Measurements from ENCODE around the gene SSTR3. TPM values are rescaled to one million over a fixed set of nuclear protein-coding genes. Genes with fewer than 3 reads are reported as not detected.
A peak's percentile ranks its signal among the peaks of the same experiment; 100 is the strongest.

The SSTR3 gene
- total and polyA plus RNA-seq, 9 of the 15 experiments (the other 6 are each of a cell fraction or from before 2014, with no cell fraction given), result 0.03 TPM; not detected in 8

DNA sequence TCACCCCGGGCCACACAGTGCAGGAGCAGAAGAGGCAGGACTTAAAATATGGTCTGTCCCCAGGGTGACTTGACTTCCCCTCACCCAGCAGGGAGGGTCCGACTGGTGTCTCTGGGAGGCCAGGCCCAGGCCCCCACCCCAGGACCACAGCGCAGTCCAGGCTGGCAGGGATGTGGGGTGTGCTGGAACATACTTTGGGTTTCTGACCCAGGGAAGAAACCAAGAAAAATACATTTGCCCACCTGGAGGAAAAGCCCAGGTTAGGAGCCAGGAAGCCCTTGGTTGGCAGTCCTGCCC lies 29.4 kb downstream of the SSTR3 start:
- Histone ChIP-seq H2AFZ (ENCODE audit: low read depth, low read length) (no peak overlapping the region), H4K20me1 (replicated peaks; ENCODE audit: control insufficient read depth, insufficient read depth, low read length) (0 out of 2 replicates have a peak, but pooled peaks cover 3% of the 10 kb centered on the region), H3K9me3 (replicated peaks; ENCODE audit: control insufficient read depth, insufficient read depth, low read depth, low read length) (no peaks in the 10 kb centered on the region), H3K4me2 (ENCODE audit: insufficient read depth, low read length) (no peak overlapping the region), H3K9me1 (ENCODE audit: control insufficient read depth, insufficient read depth, low read length) (no peaks in the 10 kb centered on the region), H3K27ac (ENCODE audit: extremely low read depth, low read depth, low read length) (no peak overlapping the region), H3K4me3 (no peak overlapping the region), H3K9ac (ENCODE audit: insufficient read depth in 1 of 2, low read depth in 2 of 2, low read length in 2 of 2) (no peak overlapping the region), H3K36me3 (ENCODE audit: control insufficient read depth, insufficient read depth, low read length) (no peaks in the 10 kb centered on the region), H3K27me3 (ENCODE audit: control insufficient read depth in 2 of 2, insufficient read depth in 2 of 2, low read length in 2 of 2) (peaks cover 3 to 40% of the 10 kb centered on the region in 2 experiments; a peak in 4 of 5 replicates), H3K4me1 (replicated peaks in 1 of 2; ENCODE audit: control insufficient read depth in 2 of 2, insufficient read depth in 2 of 2, low read length in 2 of 2) (peaks cover 0 to 25% of the 10 kb centered on the region in 2 experiments; a peak in 3 of 5 replicates), H3K79me2 (ENCODE audit: control insufficient read depth, insufficient read depth, low read length) (no peaks in the 10 kb centered on the region)
- FAIRE-seq (no peak), ATAC-seq (no peak), DNase-seq (ENCODE audit: extremely low read depth in 1 of 4, low spot score in 3 of 4) (no peak)
- TF ChIP-seq TOE1 (IDR thresholded peaks at IDR 0.05; ENCODE audit: borderline replicate concordance), result no peak
- TF ChIP-seq TOE1 (CRISPR knock-in tag; IDR thresholded peaks at IDR 0.05; ENCODE audit: borderline replicate concordance, low read depth), result no peak
- no peak for TF ChIP-seq CAMTA2 (CRISPR knock-in tag; conservative IDR thresholded peaks at IDR 0.05)
- no peak for TF ChIP-seq ZNF780A (CRISPR knock-in tag; IDR thresholded peaks at IDR 0.05)
- POLR2A ChIA-PET, result no interaction called here
- in situ Hi-C loops (cut with MboI) (no loop called here), intact Hi-C loops (cut with micrococcal nuclease) (no loop called here)
- no TSS peak for BruUV-seq (replicated peaks)
- WGBS (ENCODE audit: insufficient coverage, low coverage, missing lambda C conversion rate), result 6% methylated on average over 2 of the region's 3 CpGs
- CTCF ChIA-PET (ENCODE audit: low intra/inter-chr PET ratio), result no interaction called here

DNA sequence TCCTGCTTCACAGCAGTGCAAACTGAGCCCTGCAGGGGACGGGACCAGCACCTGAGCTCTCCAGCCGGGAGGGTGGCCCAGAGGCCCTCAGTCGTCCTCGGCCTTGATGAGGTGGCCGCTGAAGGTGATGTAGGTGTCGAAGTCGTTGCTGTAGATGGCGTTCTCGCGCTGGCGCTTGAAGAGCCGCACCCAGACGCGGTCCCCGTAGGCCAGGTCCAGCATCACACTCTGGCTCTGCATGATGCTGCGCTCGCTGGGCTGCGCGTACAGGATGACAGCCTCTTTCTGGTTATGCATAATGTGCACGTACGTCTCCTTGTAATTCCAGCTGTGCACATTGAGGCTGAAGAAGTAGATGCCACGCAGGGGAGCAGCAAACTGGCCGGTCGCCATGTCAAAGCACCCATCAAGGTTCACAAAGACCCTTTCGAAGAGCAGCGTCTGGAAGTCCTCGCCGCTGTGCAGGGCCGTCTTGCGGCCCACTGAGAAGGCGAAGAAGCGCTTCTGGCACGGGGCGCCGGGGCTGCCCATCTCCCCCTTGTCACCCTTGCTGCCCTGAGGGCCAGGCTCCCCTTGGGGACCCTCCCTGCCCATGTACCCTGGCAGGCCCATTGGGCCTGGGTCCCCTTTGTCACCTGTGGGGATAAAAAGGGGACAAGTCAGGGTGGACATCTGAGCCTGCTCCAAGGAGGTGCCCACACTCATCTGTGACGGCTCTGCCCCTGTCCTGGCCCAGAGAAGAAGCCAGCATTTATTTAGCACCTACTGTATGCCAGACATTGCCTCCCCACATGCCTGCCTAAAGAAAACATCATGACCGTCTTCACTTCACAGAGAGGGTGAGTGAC lies 30.0 kb downstream of the SSTR3 start:
- H3K36me3 ChIP-seq (ENCODE audit: control insufficient read depth, insufficient read depth, low read length), result no peaks in the 10 kb centered on the region
- WGBS (ENCODE audit: insufficient coverage, low coverage, missing lambda C conversion rate), result 26% methylated on average over 21 of the region's 37 CpGs
- H2AFZ ChIP-seq (ENCODE audit: low read depth, low read length), result no peak overlapping the region
- peaks cover 0 to 22% of the 10 kb centered on the region in 2 experiments; a peak in 3 of 5 replicates for H3K4me1 ChIP-seq (replicated peaks in 1 of 2; ENCODE audit: control insufficient read depth in 2 of 2, insufficient read depth in 2 of 2, low read length in 2 of 2)
- BruUV-seq (replicated peaks), result no TSS peak
- ChIA-PET POLR2A (no interaction called here), CTCF (ENCODE audit: low intra/inter-chr PET ratio) (interaction anchor here (1.3 kb wide), 1 partner anchor 17 kb away, joined by 3 read pairs; no protein-coding TSS in a partner anchor)
- intact Hi-C loops (cut with micrococcal nuclease), result no loop called here
- ATAC-seq (peak; percentile 84), DNase-seq (ENCODE audit: extremely low read depth in 1 of 4, low spot score in 3 of 4) (peak; percentile 24 to 52 (median 28)), FAIRE-seq (no peak)
- H4K20me1 ChIP-seq (replicated peaks; ENCODE audit: control insufficient read depth, insufficient read depth, low read length), result 0 out of 2 replicates have a peak, but pooled peaks cover 3% of the 10 kb centered on the region
- no peak overlapping the region for H3K9ac ChIP-seq (ENCODE audit: insufficient read depth in 1 of 2, low read depth in 2 of 2, low read length in 2 of 2)
- no peaks in the 10 kb centered on the region for H3K9me3 ChIP-seq (replicated peaks; ENCODE audit: control insufficient read depth, insufficient read depth, low read depth, low read length)
- peaks cover 3 to 46% of the 10 kb centered on the region in 2 experiments; a peak in 4 of 5 replicates for H3K27me3 ChIP-seq (ENCODE audit: control insufficient read depth in 2 of 2, insufficient read depth in 2 of 2, low read length in 2 of 2)
- in situ Hi-C loops (cut with MboI), result no loop called here
- H3K4me3 ChIP-seq, result no peak overlapping the region
- no peak overlapping the region for H3K27ac ChIP-seq (ENCODE audit: extremely low read depth, low read depth, low read length)
- H3K4me2 ChIP-seq (ENCODE audit: insufficient read depth, low read length), result no peak overlapping the region
- H3K79me2 ChIP-seq (ENCODE audit: control insufficient read depth, insufficient read depth, low read length), result no peaks in the 10 kb centered on the region
- no peaks in the 10 kb centered on the region for H3K9me1 ChIP-seq (ENCODE audit: control insufficient read depth, insufficient read depth, low read length)
- no peak for TF ChIP-seq PRPF4 (IDR thresholded peaks at IDR 0.05; ENCODE audit: insufficient read depth, low read depth, low read length, poor library complexity, severe bottlenecking)
- peak; percentile 44 to 67 for TF ChIP-seq NRF1 (conservative IDR thresholded peaks at IDR 0.05 in 1 of 2, IDR thresholded peaks at IDR 0.05 in 1 of 2)
- peak; percentile 80 for TF ChIP-seq ZKSCAN8 (CRISPR knock-in tag; IDR thresholded peaks at IDR 0.05)
- TF ChIP-seq RAD21 (CRISPR knock-in tag; conservative IDR thresholded peaks at IDR 0.05 in 1 of 2, IDR thresholded peaks at IDR 0.05 in 1 of 2), result peak in 1 of 2 experiments; percentile 58; a peak in 2 of 4 replicates
- peak in 2 of 3 experiments; percentile 35 to 73; a peak in 4 of 6 replicates for TF ChIP-seq CTCF (IDR thresholded peaks at IDR 0.05 in 2 of 3, conservative IDR thresholded peaks at IDR 0.05 in 1 of 3; ENCODE audit: insufficient read depth in 2 of 3, low read depth in 1 of 3, low read length in 3 of 3)
- TF ChIP-seq CTBP1 (IDR thresholded peaks at IDR 0.05; ENCODE audit: borderline replicate concordance), result peak; percentile 86
- TF ChIP-seq HEY1 (CRISPR knock-in tag; IDR thresholded peaks at IDR 0.05; ENCODE audit: borderline replicate concordance), result no peak

Measured in K562 (cell line).